HG02642 (cell line): Measurements from ENCODE around the gene KCNJ14.
"Not testable (repeated sequence)": the region's sequence is repeated elsewhere in the genome, so short reads cannot be mapped to it uniquely, and the experiment has no call there.

ENCODE experiments used
- ATAC-seq: cut with Tn5 transposase; IDR thresholded peaks from one replicate; pipeline ENCODE4 v1.9.1; 2021; ENCODE audit warnings: mild to moderate bottlenecking; ENCODE audit not compliant: unreplicated experiment, poor library complexity

KCNJ14 gene

DNA sequence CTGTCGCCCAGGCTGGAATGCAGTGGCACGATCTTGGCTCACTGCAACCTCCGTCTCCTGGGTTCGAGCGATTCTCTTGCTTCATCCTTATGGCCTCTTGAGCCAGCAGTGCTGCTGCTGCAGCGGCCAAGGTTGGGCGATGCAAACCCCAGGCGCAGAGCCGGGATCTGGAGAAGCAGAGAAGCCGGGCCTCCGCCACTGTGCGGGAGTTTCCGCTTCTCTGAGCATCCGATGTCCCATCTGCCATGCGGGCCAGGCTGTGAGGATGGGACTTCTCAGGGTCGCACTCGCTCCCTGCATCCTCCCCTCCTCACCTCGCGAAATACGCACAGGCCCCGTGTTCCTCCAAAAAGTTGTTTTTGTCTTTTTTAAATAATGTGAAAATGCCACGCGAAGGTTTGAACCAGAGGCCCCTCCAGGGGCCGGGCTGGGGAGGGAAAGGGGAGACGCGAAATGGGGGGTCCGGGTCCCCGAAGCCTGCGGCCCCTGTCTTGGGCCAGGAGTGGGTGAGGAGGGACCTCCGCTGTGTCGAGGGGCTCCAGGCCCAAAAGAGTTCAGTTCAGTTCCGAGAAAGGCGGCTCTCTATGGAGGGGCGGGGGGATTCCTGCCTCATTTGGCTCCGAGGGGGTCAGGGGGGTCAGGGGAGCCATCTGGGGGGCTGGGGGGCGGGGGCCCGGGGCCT lies 29.7 kb downstream of the KCNJ14 start:
- ATAC-seq, result no peak

DNA sequence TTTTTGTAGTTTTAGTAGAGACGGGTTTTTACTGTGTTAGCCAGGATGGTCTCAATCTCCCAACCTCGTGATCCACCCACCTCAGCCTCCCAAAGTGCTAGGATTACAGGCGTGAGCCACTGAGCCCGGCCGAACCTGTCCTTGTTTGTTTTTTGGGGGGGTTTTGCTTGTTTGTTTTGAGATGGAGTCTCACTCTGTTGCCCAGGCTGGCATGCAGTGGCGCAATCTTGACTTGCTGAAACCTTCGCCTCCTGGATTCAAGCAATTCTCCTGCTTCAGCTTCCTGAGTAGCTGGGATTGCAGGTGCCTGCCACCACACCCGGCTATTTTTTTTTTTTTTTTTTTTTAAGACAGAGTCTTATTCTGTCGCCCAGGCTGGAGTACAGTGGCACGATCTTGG lies 31.3 kb downstream of the KCNJ14 start:
- not testable (repeated sequence) for ATAC-seq

DNA sequence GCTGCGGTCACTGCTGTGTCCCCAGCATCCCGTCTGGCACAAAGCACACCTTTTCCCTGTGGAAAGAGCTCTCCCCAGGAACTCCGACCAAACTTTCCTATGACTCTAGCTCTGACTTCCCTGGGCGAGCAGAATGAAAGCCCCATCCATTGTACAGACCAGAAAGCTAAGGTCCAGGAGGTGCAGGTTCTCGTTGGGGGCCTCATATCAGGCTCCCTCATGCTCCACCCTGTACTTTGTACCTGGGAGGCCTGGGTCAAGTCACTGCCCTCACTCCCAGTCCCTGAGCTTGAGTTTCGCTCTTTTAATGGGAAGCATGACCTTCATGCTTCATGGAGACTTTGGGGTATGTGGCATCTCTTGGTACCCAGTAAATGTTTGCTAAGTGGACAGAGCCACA lies 32.2 kb downstream of the KCNJ14 start:
- ATAC-seq, result no peak

DNA sequence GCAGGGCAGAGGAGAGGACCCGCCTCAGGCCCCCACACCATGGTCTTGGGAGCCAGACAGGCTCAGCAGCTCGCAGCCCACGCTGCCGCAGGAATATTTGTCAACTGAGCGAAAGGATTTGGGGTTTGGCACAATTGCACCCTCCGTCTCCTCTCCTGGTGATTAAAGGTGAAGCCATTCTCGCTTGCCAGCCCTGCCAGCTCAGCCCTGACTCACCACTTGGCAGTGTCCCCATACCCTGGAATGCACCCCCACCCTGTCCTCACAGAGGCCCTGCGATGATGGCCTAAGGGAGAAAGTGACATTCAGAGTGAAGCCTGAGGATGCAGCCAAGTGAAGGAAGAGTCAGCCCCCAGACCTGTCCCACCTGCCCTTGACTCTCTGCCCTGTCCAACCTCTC lies 32.6 kb downstream of the KCNJ14 start:
- ATAC-seq, result no peak

DNA sequence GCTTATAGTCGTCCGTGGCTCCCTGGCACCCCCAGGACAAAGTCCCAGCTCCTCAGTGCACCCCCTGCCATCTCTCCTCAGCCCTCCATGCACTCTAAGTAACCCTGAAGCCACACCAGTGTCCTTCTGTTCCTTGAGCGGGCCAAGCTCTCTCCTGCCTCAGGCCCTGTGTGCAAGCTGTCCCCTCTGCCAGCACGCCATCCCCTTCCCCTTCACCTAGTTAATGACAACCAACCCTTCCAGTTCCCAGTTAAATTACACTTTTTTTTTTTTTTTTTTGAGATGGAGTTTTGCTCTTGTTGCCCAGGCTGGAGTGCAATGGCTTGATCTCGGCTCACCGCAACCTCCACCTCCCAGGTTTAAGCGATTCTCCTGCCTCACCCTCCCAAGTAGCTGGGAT lies 33.1 kb downstream of the KCNJ14 start:
- not testable (repeated sequence) for ATAC-seq

DNA sequence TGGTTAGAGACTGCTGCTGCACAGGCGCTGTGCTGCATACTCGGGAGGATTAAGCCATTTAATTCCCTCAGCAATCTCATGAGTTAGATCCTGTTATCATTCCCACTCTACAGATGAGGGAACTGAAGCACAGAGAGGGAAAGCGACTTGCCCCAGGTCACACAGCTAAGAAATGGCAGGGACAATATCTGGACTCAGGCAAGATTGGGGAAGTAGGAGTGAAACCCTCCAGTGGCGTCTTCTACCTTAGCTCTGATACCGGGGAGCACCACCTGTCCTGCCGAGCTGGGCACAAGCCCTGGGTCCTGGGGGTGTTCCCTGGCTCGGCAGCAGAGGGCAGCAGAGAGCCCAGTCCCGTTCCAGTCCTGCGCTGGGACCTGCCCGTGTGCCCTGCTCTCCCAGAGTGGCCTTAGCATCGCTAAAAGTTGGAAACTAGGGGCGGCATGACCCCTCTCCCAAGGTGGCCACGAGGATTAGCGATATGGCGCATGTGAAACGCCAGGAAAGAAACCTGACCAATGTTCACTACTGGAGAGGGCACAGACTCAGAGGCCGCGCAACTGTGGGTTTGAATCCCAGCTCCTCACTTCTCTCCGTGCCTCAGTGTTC lies 34.3 kb downstream of the KCNJ14 start:
- peak; percentile 34 for ATAC-seq

DNA sequence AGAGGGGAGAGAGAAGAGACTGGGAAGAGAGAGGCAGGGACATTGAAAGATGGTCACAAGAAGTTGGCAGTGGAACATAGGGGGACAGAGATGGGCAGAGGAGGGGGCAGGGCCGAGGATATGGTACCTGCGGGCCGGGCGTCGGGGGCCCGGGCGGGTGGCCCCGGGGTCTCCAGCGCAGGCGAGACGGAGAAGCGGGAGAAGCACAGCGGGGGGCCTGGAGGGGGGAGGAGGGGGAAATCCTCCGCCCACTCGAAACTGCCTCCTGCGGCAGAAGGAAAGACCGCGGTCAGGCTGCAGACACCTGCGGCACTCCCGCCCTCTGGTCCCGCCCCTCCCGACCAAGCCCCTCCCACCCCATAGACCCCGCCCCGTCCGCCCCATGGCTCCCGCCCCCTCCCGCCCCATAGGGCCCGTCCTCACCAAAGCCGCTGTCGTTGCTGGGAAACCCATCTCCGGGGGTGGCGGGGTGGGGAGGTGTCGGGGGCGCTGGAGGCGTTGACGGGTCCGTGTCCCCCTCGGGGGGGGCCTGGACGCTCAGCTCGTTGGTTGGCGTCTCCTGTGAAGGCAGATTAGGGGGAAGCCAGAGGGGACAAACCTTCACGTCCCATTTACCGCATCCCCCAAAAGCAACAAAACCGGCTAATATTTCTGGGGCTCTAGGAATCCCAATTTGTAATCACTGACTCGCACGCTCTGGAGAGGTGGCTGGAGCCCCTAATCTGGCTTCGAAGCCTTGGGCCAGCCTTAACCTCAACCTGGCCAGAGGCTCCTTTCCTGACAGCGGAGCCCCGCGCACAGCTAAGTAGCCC lies 35.8 kb downstream of the KCNJ14 start:
- no peak for ATAC-seq

DNA sequence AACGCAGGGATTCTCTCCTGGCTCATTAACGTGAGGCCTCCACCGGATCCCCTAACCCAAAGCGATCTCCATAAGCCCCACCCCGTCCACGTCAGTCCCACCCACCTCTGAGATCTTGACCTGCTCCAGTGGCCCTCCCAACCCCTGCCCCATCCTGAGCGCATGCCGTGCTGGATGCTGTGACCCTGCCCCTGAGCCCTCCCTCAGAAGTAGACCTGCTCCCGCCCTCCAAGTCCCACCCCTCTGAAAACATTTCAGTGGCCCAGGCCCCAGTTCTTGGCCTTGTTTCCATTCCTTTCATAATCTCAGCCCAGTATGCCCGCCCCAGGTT lies 36.4 kb downstream of the KCNJ14 start:
- no peak for ATAC-seq

DNA sequence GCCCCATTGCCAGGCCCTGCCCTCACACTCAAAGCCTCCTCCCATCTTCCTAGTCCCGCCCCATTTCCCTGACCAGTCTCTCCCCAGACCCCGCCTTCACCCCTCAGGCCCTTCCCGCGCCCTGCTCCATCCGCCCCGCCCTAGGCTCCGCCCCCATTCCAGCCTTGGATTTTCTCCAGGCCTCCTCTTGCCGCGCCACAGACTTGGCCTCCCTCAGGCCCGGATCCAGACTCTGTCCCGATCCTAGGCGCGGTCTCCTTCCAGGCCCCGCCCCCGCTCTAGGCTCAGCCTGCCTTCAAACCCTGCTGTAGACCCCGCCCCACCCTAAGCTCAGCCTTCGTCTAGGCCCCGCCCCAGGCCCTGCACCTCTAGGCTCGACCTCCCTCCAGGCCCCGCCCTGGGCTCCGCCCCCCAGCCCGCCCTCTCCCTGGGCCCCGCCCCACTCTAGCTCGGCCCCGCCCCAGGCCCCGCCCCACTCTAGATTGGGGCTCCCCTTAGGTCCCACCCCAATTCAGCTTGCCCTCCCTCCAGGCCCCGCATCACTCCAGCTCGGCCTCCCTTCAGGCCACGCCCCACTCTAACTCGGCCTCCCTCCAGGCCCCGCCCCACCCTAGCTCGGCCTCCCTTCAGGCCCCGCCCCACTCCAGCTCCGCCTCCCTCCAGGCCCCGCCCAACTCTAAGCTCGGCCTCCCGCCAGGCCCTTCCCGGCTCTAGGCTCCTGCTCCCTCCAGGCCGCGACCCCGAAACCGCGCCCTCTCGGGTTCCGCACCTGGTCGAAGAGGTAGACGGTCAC lies 37.7 kb downstream of the KCNJ14 start:
- peak; percentile 58 for ATAC-seq

DNA sequence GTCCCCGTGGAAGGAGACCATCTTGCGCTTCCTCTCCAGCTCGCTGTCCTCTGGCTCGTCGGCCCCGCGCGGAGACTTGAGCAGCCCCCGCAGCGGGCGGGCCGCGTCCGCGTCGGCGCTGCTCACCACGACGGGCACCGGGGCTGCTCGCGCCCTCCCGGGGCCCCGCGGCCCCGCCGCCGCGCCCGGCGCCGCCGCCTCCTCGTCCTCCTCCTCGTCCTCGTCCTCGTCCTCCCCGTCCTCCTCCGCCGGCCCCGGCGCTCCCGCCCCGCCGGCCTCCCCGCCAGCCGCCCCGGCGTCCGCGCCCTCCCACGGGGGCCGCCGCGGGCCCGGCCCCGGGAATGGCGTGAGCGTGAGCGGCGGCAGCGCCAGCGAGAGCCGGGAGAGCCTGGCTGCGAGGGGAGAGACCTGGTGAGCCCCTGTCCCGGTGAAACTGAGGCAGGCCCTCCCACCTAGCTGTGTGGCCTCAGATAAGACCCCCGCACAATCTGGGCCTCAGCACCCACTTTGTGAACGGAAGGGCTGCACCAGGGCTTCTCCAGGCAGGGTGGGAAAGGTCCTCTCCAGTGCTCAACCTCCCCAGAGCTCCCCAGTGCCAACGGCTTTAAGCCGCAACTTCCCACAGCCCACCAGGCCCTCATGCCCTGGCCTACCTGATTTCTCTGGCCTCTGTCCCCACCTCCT lies 38.5 kb downstream of the KCNJ14 start:
- ATAC-seq, result peak; percentile 7

DNA sequence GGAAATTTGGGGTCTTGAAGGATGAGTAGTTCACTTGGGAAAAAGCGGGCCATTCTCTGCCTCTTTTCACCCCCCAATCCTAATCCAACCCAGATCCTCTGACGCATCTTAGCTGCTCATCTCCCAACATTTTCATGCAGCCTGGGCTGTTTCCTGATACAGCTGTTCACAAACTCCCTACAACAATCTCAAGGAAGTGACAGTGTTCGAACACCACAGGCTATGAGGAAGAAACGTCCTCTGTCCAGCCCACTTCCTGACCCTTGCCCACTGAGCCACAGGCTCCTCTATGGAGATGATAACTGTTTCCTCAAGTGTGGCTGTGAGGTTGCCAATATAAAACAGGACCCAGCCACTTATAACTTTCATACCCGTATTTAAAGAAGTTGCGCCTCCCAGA lies 40.0 kb downstream of the KCNJ14 start:
- no peak for ATAC-seq

DNA sequence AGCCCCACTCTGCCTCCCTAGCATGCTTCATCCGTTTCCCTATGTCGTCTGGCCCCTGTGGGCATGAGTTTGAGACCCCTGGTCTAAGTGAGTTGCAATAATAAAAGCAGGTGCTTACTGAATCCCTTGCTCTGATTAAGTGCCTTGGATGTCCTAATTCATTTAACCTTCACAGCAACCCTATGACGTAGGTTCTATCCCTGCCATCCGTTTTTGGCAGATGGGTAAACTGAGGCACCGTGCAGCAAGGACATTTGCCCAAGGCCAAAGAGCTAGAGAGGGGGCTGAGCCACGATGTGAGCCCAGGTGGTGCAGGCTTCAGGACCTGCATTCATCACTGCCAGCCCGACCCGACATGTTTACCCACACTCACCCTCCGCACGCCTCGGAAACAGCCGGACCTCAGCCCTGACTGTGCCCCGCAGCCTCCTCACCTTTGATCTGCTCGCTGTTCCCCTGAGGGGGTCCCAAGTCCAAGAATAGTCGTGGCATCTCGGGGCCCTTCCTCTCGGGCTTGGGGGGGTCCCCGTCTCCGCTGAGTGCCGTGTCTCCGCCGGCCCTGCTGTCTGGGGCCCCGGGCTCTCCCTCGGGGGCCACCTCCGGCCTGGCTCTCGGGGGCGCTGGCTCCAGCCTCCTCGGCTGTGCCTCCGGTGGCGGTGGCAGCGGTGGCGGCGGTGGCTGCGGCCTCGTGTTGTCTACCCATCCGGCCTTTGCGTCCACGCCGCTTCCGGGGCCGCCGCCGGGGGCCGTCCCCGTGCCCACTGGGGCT lies 41.8 kb downstream of the KCNJ14 start:
- no peak for ATAC-seq

DNA sequence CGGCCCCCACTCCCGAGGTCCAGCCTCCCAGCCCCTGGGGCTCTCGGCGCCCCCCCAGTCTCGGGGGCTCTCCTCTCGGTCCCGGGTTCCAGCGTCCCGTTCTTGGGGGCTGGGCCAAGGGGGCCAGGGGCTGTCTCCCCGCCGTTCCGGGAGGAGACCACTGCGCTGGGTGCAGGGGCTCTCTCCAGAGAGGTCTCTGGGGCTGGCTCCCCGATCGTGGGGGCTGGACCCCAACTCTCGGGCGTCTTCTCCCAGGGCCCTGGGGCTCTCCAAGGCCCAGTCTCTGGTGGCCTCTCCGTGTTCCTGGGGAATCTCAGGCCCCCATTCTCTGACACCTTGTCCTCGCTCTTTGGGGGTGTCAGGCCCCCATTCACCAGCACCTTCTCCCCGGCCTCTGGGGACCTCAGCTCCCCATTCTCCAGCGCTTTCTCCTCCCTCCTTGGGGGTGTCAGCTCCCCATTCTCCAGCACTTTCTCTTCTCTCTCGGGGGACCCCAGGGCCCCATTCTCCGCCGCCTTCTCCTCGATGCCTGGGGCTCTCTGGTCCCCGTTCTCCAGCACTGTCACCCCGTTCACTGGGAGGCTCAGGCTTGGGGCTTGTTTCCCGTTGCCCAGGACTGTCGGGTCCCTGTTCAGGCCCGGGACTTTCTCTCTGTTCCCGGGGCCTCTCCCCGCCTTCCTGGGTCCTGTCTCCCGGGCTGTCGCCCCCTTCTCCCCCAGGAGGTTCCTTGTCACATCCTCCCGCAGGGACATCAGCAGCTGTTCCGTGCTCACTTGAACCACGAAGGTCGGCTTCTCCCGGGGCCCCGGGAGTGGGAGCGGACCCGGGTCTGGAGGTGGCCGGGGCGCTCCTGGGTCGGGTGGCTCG lies 42.6 kb downstream of the KCNJ14 start:
- no peak for ATAC-seq

DNA sequence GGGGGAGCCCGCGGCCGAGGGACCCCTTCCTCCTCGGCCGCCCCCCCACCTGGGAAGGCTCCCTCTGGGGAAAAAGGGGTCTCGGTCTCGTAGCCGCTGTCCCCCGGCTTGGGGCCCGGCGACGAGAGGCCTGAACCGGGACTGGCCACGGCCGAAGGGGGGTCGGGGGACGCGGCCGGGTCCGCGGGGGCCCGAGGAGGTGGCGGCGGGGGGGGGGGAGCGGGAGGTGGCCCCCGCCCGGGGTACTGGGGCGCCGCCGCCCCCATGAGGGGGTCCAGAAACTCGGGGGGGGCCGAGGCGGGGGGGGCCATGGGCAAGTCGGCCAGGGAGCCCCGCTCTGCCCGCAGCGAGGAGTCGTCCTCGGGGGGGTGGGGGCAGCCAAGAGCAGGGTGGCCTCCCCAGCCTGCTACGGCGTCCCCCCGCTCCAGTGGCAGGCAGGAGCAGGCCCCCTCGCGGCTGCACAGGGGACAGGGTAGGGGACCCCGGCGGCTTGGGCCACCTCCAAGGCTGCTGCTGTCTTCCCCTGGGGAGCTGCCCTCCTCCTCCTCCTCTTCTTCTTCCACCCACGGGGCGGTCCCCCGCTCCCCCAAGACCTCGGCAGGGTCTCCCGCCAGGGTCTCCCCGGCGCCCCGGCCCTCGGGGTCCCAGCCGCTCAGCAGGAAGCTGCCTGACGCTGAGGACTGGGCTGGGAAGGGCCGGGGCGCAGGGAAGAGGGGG lies 43.4 kb downstream of the KCNJ14 start:
- no peak for ATAC-seq

DNA sequence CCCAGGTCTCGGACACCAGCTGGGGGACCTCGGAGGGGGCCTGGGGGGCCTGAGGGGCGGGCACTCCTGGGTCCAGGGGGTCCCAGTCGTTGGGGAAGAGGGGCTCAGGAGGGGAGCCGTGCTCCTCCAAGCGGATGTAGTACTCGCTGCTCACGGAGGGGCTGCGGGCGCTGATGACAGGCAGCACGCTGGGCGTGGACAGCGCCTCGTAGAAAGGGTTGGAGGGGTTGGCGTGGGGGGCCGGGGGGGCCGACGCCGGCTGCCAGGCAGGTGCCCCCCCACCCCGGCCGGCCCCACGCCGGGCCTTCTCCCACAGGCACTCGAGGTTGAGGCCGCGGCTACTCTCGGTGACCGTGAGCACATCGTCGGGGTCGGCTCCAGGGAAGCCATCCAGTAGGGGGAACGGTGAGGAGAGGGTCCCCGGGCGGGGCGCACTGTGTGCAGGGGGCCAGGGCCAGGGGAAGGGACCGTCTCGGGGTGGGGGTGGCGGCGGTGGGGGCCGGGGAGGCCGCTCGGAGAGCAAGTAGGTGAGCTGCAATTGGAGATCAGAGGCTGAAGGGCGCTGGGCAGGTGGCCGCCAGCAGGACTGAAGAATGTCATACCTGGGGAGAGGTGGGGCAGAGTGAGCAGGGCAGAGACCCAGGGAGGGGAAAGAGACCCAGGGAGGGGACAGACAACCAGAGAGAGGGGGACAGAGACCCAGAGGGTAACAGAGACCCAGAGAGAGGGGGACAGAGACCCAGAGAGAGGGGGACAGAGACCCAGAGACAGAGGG lies 44.1 kb downstream of the KCNJ14 start:
- no peak for ATAC-seq

DNA sequence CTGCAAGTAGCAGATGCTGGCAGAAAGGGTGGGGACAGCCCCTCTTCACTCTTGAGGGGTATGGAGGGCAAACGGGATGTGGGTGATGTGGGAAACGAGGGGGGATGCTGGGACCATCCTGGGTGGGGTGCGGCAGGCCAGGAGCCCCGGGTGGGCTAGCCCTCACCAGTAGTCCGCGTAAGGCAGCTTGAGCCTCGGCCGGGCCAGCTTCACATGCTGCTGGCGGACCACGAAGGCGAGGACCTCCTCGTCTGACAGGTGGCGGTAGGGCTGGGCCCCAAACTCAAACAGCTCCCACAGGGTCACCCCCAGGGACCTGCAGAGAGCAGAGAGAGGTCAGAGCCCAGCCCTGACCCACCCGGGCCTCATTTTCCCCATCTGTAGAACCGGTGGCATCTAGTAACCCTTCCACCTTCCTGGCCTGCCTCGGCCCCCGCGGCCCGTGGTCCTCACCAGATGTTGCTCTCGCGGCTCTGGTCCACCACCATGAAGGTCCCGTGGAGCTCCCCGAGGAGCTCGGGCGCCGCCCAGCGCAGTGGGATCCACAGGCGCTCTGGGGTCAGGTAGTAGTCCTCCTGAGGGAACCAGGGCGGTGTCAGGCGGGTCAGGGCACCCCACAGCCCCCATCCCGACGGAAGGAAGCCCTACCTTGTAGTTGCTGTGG lies 45.6 kb downstream of the KCNJ14 start:
- ATAC-seq, result no peak
